Kidney (tissue), 14 donors: ENCODE data around the gene RAPGEF1. TPM values are rescaled to one million over a fixed set of nuclear protein-coding genes. Genes with fewer than 3 reads are reported as not detected.

Experiments used
- DNase-seq, 5 donors: peaks; one replicate each; pipeline ENCODE4 v3.0.0-alpha.2; 2013 to 2020
- FAIRE-seq: peaks from 2 replicates; lab custom pipeline; 2012; peaks lifted over from hg19 to GRCh38; lab: Jason Lieb, UNC
- H3K27ac ChIP-seq, 2 donors: one replicate each; pipeline ENCODE4 v1.7.0; 2013; ENCODE audit warnings: low read depth in 2 of 2, low read length in 2 of 2, inconsistent platforms in 1 of 2
- H3K27me3 ChIP-seq: one replicate; pipeline ENCODE4 v1.7.1; 2013; ENCODE audit warnings: low read length, inconsistent platforms; ENCODE audit not compliant: control insufficient read depth, insufficient read depth
- H3K36me3 ChIP-seq, 3 donors: one replicate each; pipeline versions ENCODE4 v1.7.0 to v1.7.1; 2013; ENCODE audit warnings: low read length in 3 of 3, control low read depth in 1 of 3, inconsistent platforms in 1 of 3; ENCODE audit not compliant: insufficient read depth in 3 of 3, control insufficient read depth in 2 of 3
- H3K4me1 ChIP-seq, 3 donors: one replicate each; pipeline versions ENCODE4 v1.7.0 to v1.7.1; 2013; ENCODE audit warnings: low read length in 3 of 3, inconsistent platforms in 1 of 3, low read depth in 1 of 3; ENCODE audit not compliant: control insufficient read depth in 2 of 3, insufficient read depth in 2 of 3
- H3K4me3 ChIP-seq, 3 donors: one replicate each; pipeline versions ENCODE4 v1.7.0 to v1.8.1; 2013; ENCODE audit warnings: low read length in 3 of 3, control low read depth in 1 of 3, inconsistent platforms in 1 of 3
- H3K9ac ChIP-seq, 3 donors: one replicate each; pipeline versions ENCODE4 v1.7.0 to v1.7.1; 2013; ENCODE audit warnings: low read length in 3 of 3, control low read depth in 1 of 3, inconsistent platforms in 1 of 3
- H3K9me3 ChIP-seq, 3 donors: one replicate each; pipeline versions ENCODE4 v1.7.0 to v1.7.1; 2013; ENCODE audit warnings: low read length in 3 of 3, control low read depth in 1 of 3, inconsistent platforms in 1 of 3; ENCODE audit not compliant: control insufficient read depth in 2 of 3, insufficient read depth in 1 of 3
- CTCF ChIP-seq: IDR thresholded peaks from 3 replicates; pipeline ENCODE4 v1.5.1; 2012; ENCODE audit warnings: mild to moderate bottlenecking, moderate library complexity, borderline replicate concordance; ENCODE audit not compliant: insufficient read depth; ENCODE audit errors: extremely low read depth
- intact Hi-C: fragments of 100-400 bp; cut with DNase I; formaldehyde crosslinking; loops from one replicate; pipeline ENCODE4 v1.11.1; 2022
- polyA plus RNA-seq: library from polyadenylated mRNA; stranded (reverse); fragments of 350-450 nt; fragmentation: Illumina TruSeq; extraction: RNeasy Lipid Tissue Mini Kit (QIAGEN cat#74804); gene quantifications from one replicate; pipeline ENCODE4 v1.2.3, GENCODE V29; 2014; ENCODE audit warnings: low read depth, low replicate concordance; ENCODE audit not compliant: insufficient read depth
- total RNA-seq: library from RNA; stranded (reverse); fragmentation: NEBNext Ultra II Directional; extraction: Animal tissue kit (Norgen Biotek cat#: 25700); gene quantifications from one replicate; pipeline ENCODE4 v1.2.1, GENCODE V29; 2021
- donor health status: control.
- donor health status: control.
- donor health status: control.
- donor health status: control.
- donor health status: control.
- donor health status: DM: yes; HTN: yes; CAD: no.
- donor health status: Normal renal cell carcinoma (clear cell type).

The RAPGEF1 gene
- total and polyA plus RNA-seq, 2 donors from 2014 or later = 15.5 to 79.7 TPM

- intact Hi-C loops = no loop called here
- DNase-seq = peak in 4 of 5 donors; percentile 41 to 89 (median 64)
- no peak for TF ChIP-seq CTCF
These were observed 69.4 kb downstream of the RAPGEF1 start for GRCh38 chr9:131670247-131671132.

GRCh38 chr9:131669269-131670157 is 70.4 kb downstream of the RAPGEF1 start:
- H3K9ac ChIP-seq = peak overlapping the region in 2 of 3 donors; percentile 28 to 70
- intact Hi-C loops = no loop called here
- no peaks in the 10 kb centered on the region for H3K9me3 ChIP-seq
- no peak for TF ChIP-seq CTCF
- H3K27ac ChIP-seq = peak overlapping the region; percentile 52 to 56
- peaks cover 2 to 52% (median 48%) of the 10 kb centered on the region in 3 donors for H3K4me1 ChIP-seq
- no peaks in the 10 kb centered on the region for H3K36me3 ChIP-seq
- DNase-seq (peak in 1 of 5 donors; percentile 36), FAIRE-seq (no peak)
- H3K4me3 ChIP-seq = no peak overlapping the region
- no peaks in the 10 kb centered on the region for H3K27me3 ChIP-seq

More at GRCh38 chr9:131670247-131671132, 69.4 kb downstream of the RAPGEF1 start:
- Histone ChIP-seq H3K4me1 (peaks cover 2 to 62% (median 58%) of the 10 kb centered on the region in 3 donors), H3K27me3 (no peaks in the 10 kb centered on the region), H3K36me3 (no peaks in the 10 kb centered on the region), H3K9me3 (no peaks in the 10 kb centered on the region), H3K9ac (peak overlapping the region in 1 of 3 donors; percentile 70), H3K27ac (peak overlapping the region; percentile 23 to 52), H3K4me3 (no peak overlapping the region)
- no peak for FAIRE-seq

GRCh38 chr9:131668439-131669268 is 71.2 kb downstream of the RAPGEF1 start:
- H3K4me3 ChIP-seq = no peak overlapping the region
- intact Hi-C loops = no loop called here
- TF ChIP-seq CTCF = no peak
- H3K27me3 ChIP-seq = no peaks in the 10 kb centered on the region
- peak overlapping the region in 2 of 3 donors; percentile 28 to 70 for H3K9ac ChIP-seq
- no peaks in the 10 kb centered on the region for H3K9me3 ChIP-seq
- FAIRE-seq = no peak
- H3K36me3 ChIP-seq = no peaks in the 10 kb centered on the region
- peak overlapping the region; percentile 52 to 56 for H3K27ac ChIP-seq
- H3K4me1 ChIP-seq = peaks cover 2 to 48% (median 44%) of the 10 kb centered on the region in 3 donors
- peak in 1 of 5 donors; percentile 45 for DNase-seq
